Muscle layer of colon (tissue), 2 donors: Measurements from ENCODE around the gene SIAH1.
"Not testable (repeated sequence)": the region's sequence is repeated elsewhere in the genome, so short reads cannot be mapped to it uniquely, and the experiment has no call there.

Source experiments
- H3K27ac ChIP-seq: one replicate; pipeline ENCODE4 v1.7.0; 2013; ENCODE audit warnings: low read depth, mild to moderate bottlenecking, low read length, moderate library complexity
- H3K27me3 ChIP-seq, 2 donors: one replicate each; pipeline ENCODE4 v1.7.0; 2013; ENCODE audit warnings: low read length in 2 of 2, mild to moderate bottlenecking in 2 of 2; ENCODE audit not compliant: insufficient read depth in 2 of 2, control insufficient read depth in 1 of 2
- H3K36me3 ChIP-seq: one replicate; pipeline ENCODE4 v1.7.0; 2013; ENCODE audit warnings: mild to moderate bottlenecking, low read length; ENCODE audit not compliant: insufficient read depth
- H3K4me1 ChIP-seq: one replicate; pipeline ENCODE4 v1.7.0; 2013; ENCODE audit warnings: mild to moderate bottlenecking, low read length; ENCODE audit not compliant: insufficient read depth
- H3K4me3 ChIP-seq, 2 donors: one replicate each; pipeline ENCODE4 v1.7.0; 2013; ENCODE audit warnings: low read length in 2 of 2, low read depth in 1 of 2, mild to moderate bottlenecking in 1 of 2, moderate library complexity in 1 of 2
- H3K9ac ChIP-seq: one replicate; pipeline ENCODE4 v1.7.0; 2013; ENCODE audit warnings: low read length
- H3K9me3 ChIP-seq: one replicate; pipeline ENCODE4 v1.7.0; 2013; ENCODE audit warnings: mild to moderate bottlenecking, low read length
- donor health status: abdominal sarcoma.
- donor health status: Adenocarcinoma of cecum.

Gene SIAH1

DNA sequence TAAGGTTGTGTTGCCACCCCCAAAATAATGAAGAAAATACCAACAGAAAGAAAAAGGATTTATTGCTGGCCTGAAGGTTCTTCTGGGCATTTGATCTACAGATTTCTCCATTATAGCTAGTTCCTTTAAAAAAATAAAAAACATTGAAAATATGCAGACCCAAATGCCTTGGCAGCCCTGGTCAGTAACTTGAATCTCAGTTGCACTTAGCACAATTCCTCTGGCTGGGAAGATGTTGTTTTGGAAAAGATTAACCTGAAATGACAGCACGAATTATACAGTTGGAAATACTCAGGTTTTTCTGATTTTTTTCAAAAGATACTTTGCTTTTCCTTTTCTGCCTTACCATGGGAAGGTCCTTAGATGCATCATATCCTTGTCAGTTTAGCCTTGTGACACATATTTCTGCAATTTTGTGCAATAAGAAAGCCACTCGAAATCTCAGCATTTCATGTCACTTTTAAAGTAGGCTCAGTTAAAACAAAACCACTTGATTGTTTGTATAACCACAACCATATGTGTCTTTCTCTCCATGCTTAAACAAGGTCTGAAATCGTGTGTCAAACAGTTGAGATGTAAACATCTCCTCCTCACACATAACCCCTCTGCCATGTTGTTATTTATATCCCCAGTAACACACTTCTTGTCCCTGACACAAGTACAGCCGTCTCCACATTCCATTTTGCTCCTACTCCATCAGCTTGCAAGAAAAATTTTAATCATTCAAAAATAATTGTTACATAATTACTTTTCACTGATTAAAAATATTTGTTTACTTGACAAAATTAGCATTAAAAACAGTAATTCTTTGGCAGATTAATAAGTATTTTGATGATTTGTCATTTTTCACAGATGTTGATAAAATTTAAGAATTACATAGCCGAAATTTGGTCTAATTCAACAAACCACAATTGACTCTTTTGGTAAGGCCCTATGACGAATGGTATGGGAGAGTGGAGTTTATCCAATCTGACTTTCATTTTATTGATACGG is 61.1 kb downstream of the SIAH1 start:
- H3K9me3 ChIP-seq: no peaks in the 10 kb centered on the region
- no peaks in the 10 kb centered on the region for H3K36me3 ChIP-seq
- no peak overlapping the region for H3K9ac ChIP-seq
- H3K27ac ChIP-seq: no peak overlapping the region
- no peaks in the 10 kb centered on the region for H3K27me3 ChIP-seq
- H3K4me1 ChIP-seq: no peaks in the 10 kb centered on the region
- no peak overlapping the region for H3K4me3 ChIP-seq

DNA sequence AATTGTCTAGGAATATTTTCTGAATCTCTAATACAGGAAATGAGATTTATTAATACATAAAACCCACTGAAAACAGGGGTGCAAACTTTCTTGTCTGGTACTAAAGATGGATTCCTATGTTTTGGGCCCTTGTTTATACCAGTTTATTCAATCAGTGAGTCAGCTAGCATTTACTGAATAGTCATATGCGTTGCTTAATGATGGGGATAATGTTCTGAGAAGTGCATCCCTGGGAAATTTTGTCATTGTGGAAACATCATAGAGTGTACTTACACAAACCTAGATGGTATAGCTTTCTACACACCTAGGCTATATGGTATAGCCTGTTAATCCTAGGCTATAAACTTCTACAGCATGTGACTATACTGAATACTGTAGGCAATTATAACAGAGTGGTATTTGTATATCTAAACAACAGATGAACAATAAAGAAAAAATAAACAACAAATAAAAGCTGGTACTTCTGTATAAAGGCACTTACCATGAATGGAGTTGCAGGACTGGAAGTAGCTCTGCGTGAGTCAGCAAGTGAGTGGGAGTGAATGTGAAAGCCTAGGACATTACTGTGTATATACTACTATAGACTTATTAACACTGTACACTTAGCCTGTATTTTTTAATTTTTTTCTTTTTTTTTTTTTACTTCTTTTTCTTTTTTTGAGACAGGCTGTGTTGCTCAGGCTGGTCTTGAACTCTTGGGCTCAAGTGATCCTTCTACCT is 63.7 kb downstream of the SIAH1 start:
- H3K9me3 ChIP-seq: no peaks in the 10 kb centered on the region
- no peak overlapping the region for H3K4me3 ChIP-seq
- H3K9ac ChIP-seq: no peak overlapping the region
- no peaks in the 10 kb centered on the region for H3K36me3 ChIP-seq
- H3K27ac ChIP-seq: no peak overlapping the region
- peaks cover 3% of the 10 kb centered on the region for H3K4me1 ChIP-seq
- no peaks in the 10 kb centered on the region for H3K27me3 ChIP-seq

DNA sequence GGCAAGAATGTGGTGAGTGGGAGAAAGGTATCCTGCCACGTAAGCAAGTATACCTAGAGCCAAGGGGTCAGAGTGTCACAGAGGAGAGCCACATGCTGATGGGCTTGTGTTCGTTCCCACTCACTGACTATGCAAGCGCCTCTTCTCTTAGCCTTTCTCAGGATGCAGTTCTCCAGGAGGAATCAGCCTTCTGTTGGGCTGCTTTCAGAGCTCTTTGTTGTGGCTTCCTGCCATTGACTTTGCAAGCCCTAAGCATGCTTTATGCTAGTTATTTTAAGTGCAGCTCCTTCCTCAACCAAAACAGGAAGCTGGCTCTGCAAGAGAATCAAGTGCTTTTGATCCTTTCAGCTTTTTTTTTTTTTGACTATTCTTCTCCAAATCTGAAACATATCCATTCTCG is 66.6 kb downstream of the SIAH1 start:
- no peaks in the 10 kb centered on the region for H3K27me3 ChIP-seq
- H3K27ac ChIP-seq: no peak overlapping the region
- no peaks in the 10 kb centered on the region for H3K36me3 ChIP-seq
- no peak overlapping the region for H3K9ac ChIP-seq
- no peaks in the 10 kb centered on the region for H3K9me3 ChIP-seq
- H3K4me1 ChIP-seq: peaks cover 3% of the 10 kb centered on the region
- peak overlapping the region in 1 of 2 donors; percentile 32 for H3K4me3 ChIP-seq

DNA sequence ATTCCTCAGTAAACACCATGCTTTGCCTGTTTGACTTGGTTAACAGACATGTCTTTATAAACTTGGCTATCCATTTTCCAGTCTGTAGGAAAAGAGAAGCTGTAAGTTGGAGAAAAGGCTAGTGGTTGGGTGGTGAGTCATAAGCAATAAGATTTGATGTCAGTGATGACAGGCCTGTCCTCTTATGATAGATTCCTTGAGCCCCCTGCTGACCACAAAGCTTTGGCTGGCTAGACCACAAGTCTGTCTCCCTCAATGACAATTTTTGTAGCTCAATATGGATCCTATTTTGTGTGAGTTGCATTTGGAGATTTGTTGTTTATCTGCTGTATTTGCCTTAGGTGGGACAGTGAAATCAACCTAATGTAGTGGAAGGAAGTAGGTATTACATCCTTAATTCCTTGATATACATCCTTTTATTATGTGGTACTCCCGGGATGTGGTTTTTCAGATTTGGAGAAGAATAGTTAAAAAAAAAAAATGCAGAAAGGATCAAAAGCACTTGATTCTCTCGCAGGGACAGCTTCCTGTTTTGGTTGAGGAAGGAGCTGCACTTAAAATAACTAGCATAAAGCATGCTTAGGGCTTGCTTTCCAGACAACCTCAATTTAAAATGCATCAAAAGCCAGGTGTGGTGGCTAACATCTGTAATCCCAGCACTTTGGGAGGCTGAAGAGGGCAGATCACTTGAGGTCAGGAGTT is 67.4 kb downstream of the SIAH1 start:
- Histone ChIP-seq H3K4me1 (peaks cover 3% of the 10 kb centered on the region), H3K9ac (no peak overlapping the region), H3K27me3 (no peaks in the 10 kb centered on the region), H3K36me3 (no peaks in the 10 kb centered on the region), H3K4me3 (no peak overlapping the region), H3K9me3 (no peaks in the 10 kb centered on the region), H3K27ac (no peak overlapping the region)

DNA sequence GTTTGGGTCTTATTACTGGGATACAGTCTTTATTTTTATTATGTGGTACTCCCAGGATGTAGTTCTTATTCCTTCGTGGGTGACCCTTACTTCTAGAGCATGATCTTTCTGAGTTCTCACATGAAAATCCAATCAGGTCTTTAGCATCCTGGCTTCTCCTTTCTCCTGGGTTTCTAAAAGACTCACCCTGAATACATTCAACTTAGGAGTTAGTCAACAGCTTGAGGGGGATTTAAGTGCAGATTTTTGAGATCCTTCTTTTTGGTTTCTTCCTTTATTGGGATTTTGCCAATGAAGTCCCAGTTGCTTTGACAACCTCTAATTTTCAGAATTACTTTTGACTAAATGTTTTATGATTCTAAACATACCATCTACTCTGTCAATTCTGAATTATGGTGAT is 68.2 kb downstream of the SIAH1 start:
- H3K4me1 ChIP-seq: peaks cover 3% of the 10 kb centered on the region
- no peaks in the 10 kb centered on the region for H3K27me3 ChIP-seq
- H3K4me3 ChIP-seq: no peak overlapping the region
- peaks cover under 1% of the 10 kb centered on the region for H3K36me3 ChIP-seq
- H3K27ac ChIP-seq: no peak overlapping the region
- H3K9ac ChIP-seq: no peak overlapping the region
- H3K9me3 ChIP-seq: no peaks in the 10 kb centered on the region

DNA sequence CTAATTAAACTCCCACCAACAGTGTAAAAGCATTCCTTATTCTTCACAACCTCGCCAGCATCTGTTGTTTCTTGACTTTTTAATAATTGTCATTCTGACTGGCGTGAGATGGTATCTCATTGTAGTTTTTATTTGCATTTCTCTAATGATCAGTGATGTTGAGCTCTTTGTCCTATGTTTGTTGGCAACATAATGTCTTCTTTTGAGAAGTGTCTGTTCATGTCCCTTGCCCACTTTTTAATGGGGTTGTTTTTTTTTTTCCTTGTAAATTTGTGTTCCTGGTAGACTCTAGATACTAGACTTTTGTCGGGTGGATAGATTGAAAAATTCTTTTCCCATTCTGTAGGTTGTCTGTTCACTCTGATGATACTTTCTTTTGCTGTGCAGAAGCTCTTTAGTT is 71.3 kb downstream of the SIAH1 start:
- peaks cover 12% of the 10 kb centered on the region for H3K36me3 ChIP-seq
- peaks cover 15% of the 10 kb centered on the region for H3K9me3 ChIP-seq
- H3K9ac ChIP-seq, H3K4me1 ChIP-seq, H3K27ac ChIP-seq, H3K4me3 ChIP-seq, H3K27me3 ChIP-seq: not testable (repeated sequence)

DNA sequence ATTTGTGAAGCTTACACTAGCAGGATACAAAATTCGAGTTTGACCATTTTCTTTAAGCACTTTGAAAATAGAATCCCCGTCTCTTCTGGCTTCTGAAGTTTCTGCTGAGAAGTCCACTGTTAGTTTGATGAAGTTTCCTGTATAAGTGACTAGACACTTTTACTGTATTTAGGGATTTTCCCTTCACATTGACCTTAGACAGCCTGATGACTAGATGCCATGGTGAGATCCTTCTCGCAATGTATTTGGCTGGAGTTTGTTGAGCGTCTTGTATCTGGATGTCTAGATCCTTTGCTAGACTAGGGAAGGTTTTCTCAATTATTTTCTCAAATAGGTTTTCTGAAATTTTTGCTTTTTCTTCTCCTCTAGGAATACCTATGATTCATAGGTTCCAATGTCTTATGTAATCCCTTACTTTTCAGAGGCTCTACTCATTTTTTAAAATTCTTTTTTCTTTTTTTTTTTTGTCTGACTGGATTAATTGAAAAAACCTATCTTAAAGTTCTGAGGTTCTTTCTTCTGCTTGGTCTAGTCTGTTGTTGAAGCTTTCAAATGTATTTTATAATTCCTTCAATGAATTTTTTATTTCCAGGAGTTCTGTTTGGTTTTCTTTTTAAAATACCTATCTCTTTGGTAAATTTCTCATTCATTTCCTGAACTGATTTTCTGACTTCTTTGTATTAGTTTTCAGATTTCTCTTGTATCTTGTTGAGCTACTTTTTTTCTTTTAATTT is 74.1 kb downstream of the SIAH1 start:
- Histone ChIP-seq H3K9ac (no peak overlapping the region), H3K36me3 (peaks cover 18% of the 10 kb centered on the region), H3K4me1 (no peaks in the 10 kb centered on the region), H3K9me3 (peaks cover 15% of the 10 kb centered on the region), H3K4me3 (no peak overlapping the region), H3K27ac (no peak overlapping the region), H3K27me3 (no peaks in the 10 kb centered on the region)
